ENCODE data around the gene GLRA1. TPM values are rescaled to one million over a fixed set of nuclear protein-coding genes. Genes with fewer than 3 reads are reported as not detected.
A peak's percentile ranks its signal among the peaks of the same experiment; 100 is the strongest.
"Not testable (repeated sequence)": the region's sequence is repeated elsewhere in the genome, so short reads cannot be mapped to it uniquely, and the experiment has no call there.

The GLRA1 gene
- total RNA-seq, 1 donor from 2014 or later, result not detected

DNA sequence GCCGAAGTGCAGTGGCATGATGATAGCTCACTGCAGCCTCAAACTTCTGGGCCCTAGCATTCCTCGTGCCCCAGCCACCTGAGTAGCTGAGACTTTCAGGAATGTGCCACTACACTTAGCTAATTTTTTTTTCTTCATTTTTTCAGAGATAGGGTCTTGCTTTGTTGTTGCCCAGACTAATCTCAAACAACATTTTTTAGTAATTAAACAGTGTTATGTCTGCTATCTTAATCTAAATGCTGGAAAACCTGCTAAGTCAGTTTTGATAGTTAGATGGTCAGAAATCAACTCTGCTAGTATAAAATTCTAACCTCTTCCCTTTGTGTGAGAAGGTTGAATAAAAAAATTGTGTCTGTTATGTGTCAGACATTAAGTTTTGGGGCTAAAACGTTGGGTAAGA lies 140.5 kb downstream of the GLRA1 start:
- Mint-ChIP-seq H3K27ac (no peak overlapping the region), H3K4me1 (ENCODE audit: low read depth) (peaks cover 27% of the 10 kb centered on the region), H3K4me3 (ENCODE audit: low read depth) (no peak overlapping the region), H3K9me3 (ENCODE audit: low read depth) (no peaks in the 10 kb centered on the region), H3K36me3 (ENCODE audit: insufficient read depth) (peaks cover 2% of the 10 kb centered on the region), H3K27me3 (no peaks in the 10 kb centered on the region)
- no peak for DNase-seq (ENCODE audit: low spot score, unreplicated experiment)
- TF ChIP-seq, protein P1, sequence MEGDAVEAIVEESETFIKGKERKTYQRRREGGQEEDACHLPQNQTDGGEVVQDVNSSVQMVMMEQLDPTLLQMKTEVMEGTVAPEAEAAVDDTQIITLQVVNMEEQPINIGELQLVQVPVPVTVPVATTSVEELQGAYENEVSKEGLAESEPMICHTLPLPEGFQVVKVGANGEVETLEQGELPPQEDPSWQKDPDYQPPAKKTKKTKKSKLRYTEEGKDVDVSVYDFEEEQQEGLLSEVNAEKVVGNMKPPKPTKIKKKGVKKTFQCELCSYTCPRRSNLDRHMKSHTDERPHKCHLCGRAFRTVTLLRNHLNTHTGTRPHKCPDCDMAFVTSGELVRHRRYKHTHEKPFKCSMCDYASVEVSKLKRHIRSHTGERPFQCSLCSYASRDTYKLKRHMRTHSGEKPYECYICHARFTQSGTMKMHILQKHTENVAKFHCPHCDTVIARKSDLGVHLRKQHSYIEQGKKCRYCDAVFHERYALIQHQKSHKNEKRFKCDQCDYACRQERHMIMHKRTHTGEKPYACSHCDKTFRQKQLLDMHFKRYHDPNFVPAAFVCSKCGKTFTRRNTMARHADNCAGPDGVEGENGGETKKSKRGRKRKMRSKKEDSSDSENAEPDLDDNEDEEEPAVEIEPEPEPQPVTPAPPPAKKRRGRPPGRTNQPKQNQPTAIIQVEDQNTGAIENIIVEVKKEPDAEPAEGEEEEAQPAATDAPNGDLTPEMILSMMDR (IDR thresholded peaks at IDR 0.05; ENCODE audit: unreplicated experiment), result no peak

DNA sequence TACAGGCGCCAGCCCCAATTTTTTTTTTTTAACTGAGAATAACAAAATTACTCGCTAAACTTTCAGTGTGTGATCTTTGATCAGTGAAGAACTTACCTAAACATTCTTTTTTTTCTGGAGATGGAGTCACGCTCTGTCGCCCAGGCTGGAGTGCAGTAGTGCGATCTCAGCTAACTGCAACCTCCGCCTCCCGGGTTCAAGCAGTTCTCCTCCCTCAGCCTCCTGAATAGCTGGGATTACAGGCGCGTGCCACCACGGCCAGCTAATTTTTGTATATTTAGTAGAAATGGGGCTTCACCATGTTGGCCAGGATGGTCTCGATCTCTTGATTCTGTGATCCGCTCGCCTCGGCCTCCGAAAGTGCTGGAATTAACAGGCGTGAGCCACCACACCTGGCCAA lies 141.0 kb downstream of the GLRA1 start:
- not testable (repeated sequence) for H3K4me3 Mint-ChIP-seq (ENCODE audit: low read depth); H3K27me3 Mint-ChIP-seq; H3K27ac Mint-ChIP-seq; H3K9me3 Mint-ChIP-seq (ENCODE audit: low read depth); H3K36me3 Mint-ChIP-seq (ENCODE audit: insufficient read depth); DNase-seq (ENCODE audit: low spot score, unreplicated experiment)
- H3K4me1 Mint-ChIP-seq (ENCODE audit: low read depth), result peaks cover 32% of the 10 kb centered on the region

DNA sequence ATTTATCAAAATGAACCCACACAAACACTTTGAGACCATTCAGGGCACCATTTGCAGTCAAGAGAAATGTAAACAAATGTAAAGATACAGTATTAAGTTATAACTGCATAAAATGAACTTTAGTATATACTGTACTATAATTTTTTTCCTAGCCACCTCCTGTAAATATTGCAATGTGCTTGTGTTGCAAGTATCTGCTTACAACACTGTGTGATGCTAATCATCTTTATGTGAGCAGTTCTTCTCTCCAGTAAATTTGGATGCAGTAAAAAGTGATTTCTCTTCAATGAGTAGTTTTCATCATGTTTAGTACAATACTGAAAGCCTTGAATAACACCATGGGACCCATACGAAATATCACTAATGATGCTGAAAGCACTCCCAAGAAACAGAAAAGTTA lies 143.4 kb downstream of the GLRA1 start:
- H3K4me1 Mint-ChIP-seq (ENCODE audit: low read depth), result peaks cover 45% of the 10 kb centered on the region
- H3K27me3 Mint-ChIP-seq, result no peaks in the 10 kb centered on the region
- H3K36me3 Mint-ChIP-seq (ENCODE audit: insufficient read depth), result peaks cover 14% of the 10 kb centered on the region
- H3K27ac Mint-ChIP-seq, result no peak overlapping the region
- TF ChIP-seq, protein P1 (IDR thresholded peaks at IDR 0.05; ENCODE audit: unreplicated experiment), result no peak
- DNase-seq (ENCODE audit: low spot score, unreplicated experiment), result no peak
- H3K4me3 Mint-ChIP-seq (ENCODE audit: low read depth), result no peak overlapping the region
- H3K9me3 Mint-ChIP-seq (ENCODE audit: low read depth), result no peaks in the 10 kb centered on the region

DNA sequence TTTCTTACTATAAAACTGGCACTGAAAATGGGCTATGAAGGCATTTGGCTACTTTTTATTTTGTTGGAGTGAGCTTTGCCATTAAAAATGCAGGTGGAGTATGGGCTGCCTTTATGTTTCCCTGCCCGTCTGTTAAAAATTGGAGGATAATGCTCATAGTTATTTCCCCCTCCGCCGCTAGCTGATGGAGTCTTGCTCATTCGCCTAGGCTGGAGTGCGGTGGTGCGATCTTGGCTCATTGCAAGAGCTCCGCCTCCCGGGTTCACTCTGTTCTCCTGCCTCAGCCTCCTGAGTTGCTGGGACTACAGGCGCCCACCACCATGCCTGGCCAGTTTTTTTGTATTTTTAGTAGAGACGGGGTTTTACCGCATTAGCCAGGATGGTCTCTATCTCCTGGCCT lies 144.3 kb downstream of the GLRA1 start:
- H3K27me3 Mint-ChIP-seq, result no peaks in the 10 kb centered on the region
- H3K4me1 Mint-ChIP-seq (ENCODE audit: low read depth), result peaks cover 51% of the 10 kb centered on the region
- no peak for DNase-seq (ENCODE audit: low spot score, unreplicated experiment)
- H3K27ac Mint-ChIP-seq, result peak overlapping the region; percentile 37
- no peak overlapping the region for H3K4me3 Mint-ChIP-seq (ENCODE audit: low read depth)
- H3K9me3 Mint-ChIP-seq (ENCODE audit: low read depth), result no peaks in the 10 kb centered on the region
- TF ChIP-seq, protein P1 (IDR thresholded peaks at IDR 0.05; ENCODE audit: unreplicated experiment), result no peak
- H3K36me3 Mint-ChIP-seq (ENCODE audit: insufficient read depth), result peaks cover 16% of the 10 kb centered on the region

DNA sequence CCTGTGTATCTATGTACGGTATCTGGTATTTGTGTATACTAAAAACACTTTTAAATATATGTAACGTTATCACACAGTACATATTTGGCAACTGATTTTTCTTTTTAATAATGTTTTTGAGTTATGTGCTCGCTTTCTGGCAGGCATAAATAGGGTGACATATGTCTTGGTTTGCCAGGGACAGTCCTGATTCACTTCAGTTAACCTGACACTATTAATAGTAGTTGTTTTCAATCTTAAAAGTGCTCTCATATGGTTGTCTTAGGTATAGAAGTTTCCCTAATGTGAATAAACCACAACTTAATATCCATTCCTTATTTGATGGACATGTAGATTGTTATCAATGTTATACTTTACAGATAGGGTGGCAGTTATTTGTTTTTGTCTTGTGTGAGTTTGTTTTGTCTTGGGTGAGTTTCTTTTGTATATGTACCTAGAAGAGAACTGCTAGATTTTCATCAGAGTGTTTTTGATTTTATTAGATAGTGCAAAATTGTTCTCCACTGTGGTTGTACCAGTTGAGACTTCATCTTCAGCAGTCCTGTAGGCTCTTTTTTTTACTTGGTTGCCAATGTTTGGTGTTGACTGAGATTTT lies 145.0 kb downstream of the GLRA1 start:
- H3K4me3 Mint-ChIP-seq (ENCODE audit: low read depth), result no peak overlapping the region
- peaks cover 16% of the 10 kb centered on the region for H3K36me3 Mint-ChIP-seq (ENCODE audit: insufficient read depth)
- TF ChIP-seq, protein P1 (IDR thresholded peaks at IDR 0.05; ENCODE audit: unreplicated experiment), result no peak
- no peaks in the 10 kb centered on the region for H3K9me3 Mint-ChIP-seq (ENCODE audit: low read depth)
- H3K4me1 Mint-ChIP-seq (ENCODE audit: low read depth), result peaks cover 54% of the 10 kb centered on the region
- H3K27me3 Mint-ChIP-seq, result no peaks in the 10 kb centered on the region
- no peak overlapping the region for H3K27ac Mint-ChIP-seq
- no peak for DNase-seq (ENCODE audit: low spot score, unreplicated experiment)

DNA sequence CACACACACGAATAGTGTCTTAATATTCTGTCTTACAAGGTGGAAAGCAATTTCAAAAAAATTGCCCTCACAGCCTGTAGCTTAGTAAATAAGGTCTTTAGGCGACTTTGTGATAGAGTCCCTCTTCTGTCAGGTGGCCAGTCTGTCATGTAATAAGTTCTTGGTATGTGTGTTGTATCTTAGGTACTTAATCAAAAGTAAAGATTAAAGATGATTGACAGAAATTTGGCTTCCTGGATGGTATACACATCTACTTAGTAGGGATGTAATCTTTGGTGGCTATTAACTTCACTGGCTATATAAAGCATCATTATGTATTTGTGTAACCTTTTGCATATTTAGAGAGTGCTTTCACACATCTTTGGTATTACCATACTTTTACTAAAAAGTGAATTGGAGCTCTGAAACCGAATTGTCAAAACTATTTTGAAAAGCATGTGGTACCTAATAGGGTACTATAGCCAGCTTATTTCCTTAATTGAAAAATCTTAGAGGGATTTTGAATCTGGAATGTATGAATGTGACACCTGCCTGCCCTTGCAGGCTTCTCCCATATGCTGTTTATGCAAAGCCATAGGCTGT lies 149.5 kb downstream of the GLRA1 start:
- TF ChIP-seq, protein P1 (IDR thresholded peaks at IDR 0.05; ENCODE audit: unreplicated experiment), result no peak
- DNase-seq (ENCODE audit: low spot score, unreplicated experiment), result no peak
- Mint-ChIP-seq H3K27ac (no peak overlapping the region), H3K4me3 (ENCODE audit: low read depth) (peak overlapping the region; percentile 59), H3K27me3 (no peaks in the 10 kb centered on the region), H3K36me3 (ENCODE audit: insufficient read depth) (peaks cover 16% of the 10 kb centered on the region), H3K9me3 (ENCODE audit: low read depth) (no peaks in the 10 kb centered on the region), H3K4me1 (ENCODE audit: low read depth) (peaks cover 60% of the 10 kb centered on the region)

All from progenitor cell of endocrine pancreas (in vitro differentiated cells).